ENCODE results near the gene EXD1. TPM values are rescaled to one million over a fixed set of nuclear protein-coding genes. Genes with fewer than 3 reads are reported as not detected.
"Not testable (repeated sequence)": the region's sequence is repeated elsewhere in the genome, so short reads cannot be mapped to it uniquely, and the experiment has no call there.

Gene EXD1
- total RNA-seq, 1 experiment from 2014 or later = 0.37 TPM

GRCh38 chr15:41254560-41254959 is 24.0 kb upstream of the EXD1 start:
- no peak for DNase-seq (ENCODE audit: unreplicated experiment)
- Mint-ChIP-seq H3K27ac (ENCODE audit: low read depth, unreplicated experiment) (no peak overlapping the region), H3K36me3 (ENCODE audit: insufficient read depth, unreplicated experiment) (peaks cover 55% of the 10 kb centered on the region), H3K27me3 (ENCODE audit: insufficient read depth, unreplicated experiment) (no peaks in the 10 kb centered on the region), H3K9me3 (ENCODE audit: unreplicated experiment) (no peaks in the 10 kb centered on the region), H3K4me3 (ENCODE audit: unreplicated experiment) (no peak overlapping the region), H3K4me1 (ENCODE audit: insufficient read depth, unreplicated experiment) (peaks cover 18% of the 10 kb centered on the region)
- CTCF ChIA-PET = interaction anchor here (1.7 kb wide), 1 partner anchor 25 kb away, joined by 4 read pairs; the partner anchor contains the start of gene EXD1
- no peak for TF ChIP-seq CTCF (IDR thresholded peaks at IDR 0.05; ENCODE audit: unreplicated experiment)
- BruUV-seq (replicated peaks) = no TSS peak
- POLR2A ChIA-PET = interaction anchor here (0.5 to 1.8 kb wide), 4 partner anchors 22 to 560 kb away, joined by 3 to 6 read pairs (median 3); partner anchors contain the start of gene RAD51
- intact Hi-C loops (cut with micrococcal nuclease) = no loop called here

DNA sequence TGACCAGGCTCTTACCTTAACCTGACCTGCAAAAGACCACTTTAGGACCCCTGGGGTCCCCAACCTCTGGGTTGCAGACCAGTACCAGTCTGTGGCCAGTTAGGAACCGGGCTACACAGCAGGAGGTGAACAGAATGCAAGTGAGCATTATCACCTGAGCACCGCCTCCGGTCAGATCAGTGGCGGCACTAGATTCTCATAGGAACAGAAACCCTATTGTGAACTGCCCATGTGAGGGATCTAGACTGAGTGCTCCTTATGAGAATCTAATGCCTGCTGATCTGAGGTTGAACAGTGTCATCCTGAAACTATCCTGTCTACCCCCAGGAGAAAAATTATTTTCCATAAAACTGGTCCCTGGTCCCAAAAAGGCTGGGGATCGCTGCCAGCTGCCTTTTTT is 20.9 kb upstream of the EXD1 start:
- Mint-ChIP-seq H3K9me3 (ENCODE audit: unreplicated experiment) (no peaks in the 10 kb centered on the region), H3K4me1 (ENCODE audit: insufficient read depth, unreplicated experiment) (peaks cover 13% of the 10 kb centered on the region), H3K27ac (ENCODE audit: low read depth, unreplicated experiment) (no peak overlapping the region), H3K27me3 (ENCODE audit: insufficient read depth, unreplicated experiment) (no peaks in the 10 kb centered on the region), H3K36me3 (ENCODE audit: insufficient read depth, unreplicated experiment) (peaks cover 63% of the 10 kb centered on the region), H3K4me3 (ENCODE audit: unreplicated experiment) (no peak overlapping the region)
- TF ChIP-seq CTCF (IDR thresholded peaks at IDR 0.05; ENCODE audit: unreplicated experiment) = no peak
- DNase-seq (ENCODE audit: unreplicated experiment) = no peak
- intact Hi-C loops (cut with micrococcal nuclease) = no loop called here
- ChIA-PET CTCF (no interaction called here), POLR2A (interaction anchor here (0.6 to 5.3 kb wide), 3 partner anchors 18 to 163 kb away, joined by 3 to 91 read pairs (median 4); partner anchors contain the start of genes CHP1 and EXD1)
- no TSS peak for BruUV-seq (replicated peaks)

DNA sequence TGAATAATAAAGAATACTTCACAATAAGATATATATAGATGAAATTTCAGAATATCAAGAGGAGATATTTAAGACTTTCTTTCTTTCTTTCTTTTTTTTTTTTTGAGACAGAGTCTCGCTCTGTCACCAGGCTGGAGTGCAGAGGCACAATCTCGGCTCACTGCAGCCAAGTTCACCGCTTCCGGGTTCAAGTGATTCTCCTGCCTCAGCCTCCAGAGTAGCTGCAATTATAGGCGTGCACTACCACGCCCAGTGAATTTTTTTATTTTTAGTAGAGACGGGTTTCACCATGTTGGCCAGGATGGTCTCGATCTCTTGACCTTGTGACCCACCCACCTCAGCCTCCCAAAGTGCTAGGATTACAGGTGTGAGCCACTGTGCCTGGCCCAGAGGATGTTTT is 20.2 kb upstream of the EXD1 start:
- Mint-ChIP-seq H3K4me1 (ENCODE audit: insufficient read depth, unreplicated experiment) (peaks cover 12% of the 10 kb centered on the region), H3K36me3 (ENCODE audit: insufficient read depth, unreplicated experiment) (peaks cover 66% of the 10 kb centered on the region)
- H3K4me3 Mint-ChIP-seq (ENCODE audit: unreplicated experiment); H3K27ac Mint-ChIP-seq (ENCODE audit: low read depth, unreplicated experiment); CTCF ChIA-PET; BruUV-seq (replicated peaks); H3K27me3 Mint-ChIP-seq (ENCODE audit: insufficient read depth, unreplicated experiment); DNase-seq (ENCODE audit: unreplicated experiment); intact Hi-C loops (cut with micrococcal nuclease); H3K9me3 Mint-ChIP-seq (ENCODE audit: unreplicated experiment): not testable (repeated sequence)
- POLR2A ChIA-PET = interaction anchor here (5.3 kb wide), 1 partner anchor 18 kb away, joined by 91 read pairs; the partner anchor contains the start of genes CHP1 and EXD1

DNA sequence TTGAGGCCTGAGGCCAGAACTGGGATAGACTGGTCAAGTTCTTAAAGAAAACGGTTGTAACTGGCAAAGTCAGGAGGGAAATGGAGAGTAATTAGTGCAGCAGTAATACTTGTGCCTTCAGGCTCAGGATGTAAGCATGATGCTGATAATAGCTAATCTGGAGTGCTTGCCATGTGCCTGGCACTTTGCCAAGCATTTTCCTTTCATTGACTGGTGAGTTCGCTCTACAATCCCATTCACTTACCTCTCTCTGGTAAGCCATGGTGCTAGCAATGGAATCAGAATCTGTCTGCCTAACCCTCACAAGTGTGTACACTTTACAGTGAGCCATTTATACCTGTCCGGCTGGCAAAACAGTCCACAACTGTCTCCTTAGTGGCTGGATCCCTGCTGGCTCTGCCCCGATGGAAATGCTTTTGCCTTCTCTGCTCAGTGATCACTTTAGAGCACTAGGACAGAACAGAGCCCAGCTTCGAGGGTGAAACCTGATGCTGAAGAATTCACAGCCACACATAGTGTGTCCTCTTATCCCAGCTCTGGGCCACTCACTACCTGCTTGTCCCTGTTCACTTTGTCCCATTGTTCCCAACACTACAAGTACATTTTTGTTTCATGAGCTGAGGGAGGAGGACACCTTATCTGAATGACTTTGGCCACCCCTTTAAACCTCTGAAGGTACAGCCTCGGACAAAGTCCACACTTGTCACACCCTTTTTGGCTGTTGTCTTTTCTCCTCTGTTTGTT is 10.8 kb upstream of the EXD1 start:
- CTCF ChIA-PET = interaction anchor here (0.6 kb wide), 1 partner anchor 17 kb away, joined by 3 read pairs; no protein-coding TSS in a partner anchor

More for the DNA sequence above, 10.8 kb upstream of the EXD1 start:
- no peak for TF ChIP-seq CTCF (IDR thresholded peaks at IDR 0.05; ENCODE audit: unreplicated experiment)
- POLR2A ChIA-PET = interaction anchor here (0.6 to 1.8 kb wide), 6 partner anchors 8 to 839 kb away, joined by 3 to 5 read pairs (median 4); partner anchors contain the start of genes CHP1 and EXD1
- no peaks in the 10 kb centered on the region for H3K27me3 Mint-ChIP-seq (ENCODE audit: insufficient read depth, unreplicated experiment)
- intact Hi-C loops (cut with micrococcal nuclease) = no loop called here
- H3K4me1 Mint-ChIP-seq (ENCODE audit: insufficient read depth, unreplicated experiment) = no peaks in the 10 kb centered on the region
- H3K4me3 Mint-ChIP-seq (ENCODE audit: unreplicated experiment) = no peak overlapping the region
- H3K9me3 Mint-ChIP-seq (ENCODE audit: unreplicated experiment) = no peaks in the 10 kb centered on the region
- H3K27ac Mint-ChIP-seq (ENCODE audit: low read depth, unreplicated experiment) = no peak overlapping the region
- DNase-seq (ENCODE audit: unreplicated experiment) = no peak
- no TSS peak for BruUV-seq (replicated peaks)
- peaks cover 41% of the 10 kb centered on the region for H3K36me3 Mint-ChIP-seq (ENCODE audit: insufficient read depth, unreplicated experiment)
